ENCODE measurements around the gene OSBPL2.

OSBPL2 gene

DNA sequence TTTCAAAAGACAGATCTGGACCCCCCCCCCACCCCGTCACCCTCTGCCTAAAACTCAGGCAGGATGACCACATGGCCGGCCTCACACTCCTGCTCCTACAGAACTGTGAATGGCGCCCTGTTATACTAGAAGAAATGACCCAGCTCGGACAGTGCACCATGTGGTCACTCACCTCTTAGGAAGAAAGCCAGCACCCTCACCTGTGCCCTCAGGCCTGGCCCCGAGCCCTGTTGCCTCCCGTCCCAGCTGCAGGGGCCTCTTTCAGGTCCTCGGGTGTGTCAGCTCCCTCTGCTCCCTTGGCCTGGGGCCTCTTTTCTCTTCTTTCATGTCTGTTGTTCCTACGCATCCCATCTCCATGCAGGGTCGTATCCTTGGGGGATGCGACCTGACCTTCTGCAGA lies 23.7 kb downstream of the OSBPL2 start:
- no peak for DNase-seq

DNA sequence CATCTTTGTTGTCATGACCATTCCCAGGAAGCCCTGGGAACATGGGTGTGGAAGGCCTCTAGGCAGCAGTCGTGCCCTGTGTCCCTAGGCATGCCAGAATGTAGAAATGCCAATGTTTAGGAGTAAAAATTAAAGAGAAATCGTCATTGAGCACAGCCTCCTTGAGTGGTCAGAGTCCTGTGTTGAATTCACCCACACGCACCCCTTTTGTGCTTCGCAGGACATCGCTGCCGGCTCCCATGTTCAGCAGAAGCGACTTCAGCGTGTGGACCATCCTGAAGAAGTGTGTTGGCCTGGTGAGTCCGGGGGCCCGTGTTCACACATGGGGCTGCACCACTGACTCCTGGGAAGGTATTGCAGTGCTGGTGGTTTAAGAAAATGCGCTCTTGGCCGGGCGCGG lies 25.1 kb downstream of the OSBPL2 start:
- DNase-seq = no peak

- no peak for DNase-seq
Observed at GRCh38 chr20:62265365-62265764, 27.0 kb downstream of the OSBPL2 start.

- no peak for DNase-seq
Observed at GRCh38 chr20:62266340-62266739, 28.0 kb downstream of the OSBPL2 start.

DNA sequence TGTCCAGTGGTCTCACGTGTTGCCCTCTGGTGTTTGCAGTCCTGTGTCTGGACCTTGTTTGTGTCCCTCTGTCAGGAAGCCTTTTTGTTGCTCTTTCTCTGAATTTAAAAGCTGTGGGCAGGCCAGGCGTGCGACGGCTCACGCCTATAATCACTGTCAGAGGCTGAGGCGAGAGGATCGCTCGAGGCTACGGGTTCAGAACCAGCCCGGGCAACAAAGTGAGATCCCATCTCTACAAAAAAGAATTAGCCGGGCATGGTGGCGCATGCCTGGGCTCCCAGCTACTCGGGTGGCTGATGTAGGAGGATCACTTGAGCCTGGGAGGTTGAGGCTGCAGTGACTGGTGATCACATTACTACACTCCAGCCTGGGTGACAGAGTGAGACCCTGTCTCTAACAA lies 28.5 kb downstream of the OSBPL2 start:
- no peak for DNase-seq

DNA sequence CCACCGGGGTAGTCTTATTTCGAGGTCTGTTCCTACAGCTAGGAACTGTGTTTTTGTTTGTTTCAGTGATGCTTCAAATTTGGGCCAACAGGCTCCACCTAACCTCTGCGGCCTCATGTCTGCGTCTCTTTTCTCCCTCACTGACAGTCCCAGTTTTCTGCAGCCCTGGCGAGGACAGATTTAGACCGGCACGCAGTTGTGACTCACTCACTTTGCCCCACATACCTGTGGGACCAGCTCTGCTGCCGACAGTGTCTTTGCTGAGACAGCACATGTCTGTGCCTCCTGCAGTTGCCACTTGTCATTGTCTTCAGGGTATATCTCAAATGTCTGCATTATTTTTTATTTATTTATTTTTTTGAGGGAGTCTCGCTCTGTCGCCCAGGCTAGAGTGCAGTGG lies 29.2 kb downstream of the OSBPL2 start:
- DNase-seq = no peak

DNA sequence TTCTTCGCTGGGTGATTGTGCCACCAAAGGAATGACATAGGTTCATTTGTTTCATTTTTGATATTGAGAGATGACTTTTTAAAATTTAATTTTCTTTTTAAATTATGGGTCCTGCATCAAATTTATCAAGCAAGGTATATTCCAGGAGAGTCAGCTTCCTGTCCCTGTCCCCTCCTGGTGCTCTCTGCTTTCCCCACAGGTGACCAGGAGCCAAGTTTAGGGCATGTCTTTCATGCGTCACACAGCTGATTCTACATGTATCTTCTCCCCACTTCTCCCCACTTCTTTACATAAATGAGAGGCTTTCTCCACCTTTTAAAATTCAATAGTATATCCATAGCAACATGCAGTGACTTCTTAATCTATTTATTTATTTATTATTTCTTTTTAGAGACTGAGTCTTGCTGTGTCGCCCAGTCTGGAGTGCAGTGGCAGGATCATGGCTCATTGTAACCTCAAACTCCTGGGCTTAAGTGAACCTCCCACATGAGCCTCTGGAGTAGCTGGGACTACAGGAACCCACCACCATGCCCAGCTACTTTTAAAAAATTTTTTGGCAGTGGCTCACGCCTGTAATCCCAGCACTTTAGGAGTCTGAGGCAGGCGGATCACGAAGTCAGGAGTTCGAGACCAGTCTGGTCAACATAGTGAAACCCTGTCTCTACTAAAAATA lies 30.0 kb downstream of the OSBPL2 start:
- DNase-seq = no peak

- no peak for DNase-seq
Observed at GRCh38 chr20:62269378-62269777, 31.1 kb downstream of the OSBPL2 start.

DNA sequence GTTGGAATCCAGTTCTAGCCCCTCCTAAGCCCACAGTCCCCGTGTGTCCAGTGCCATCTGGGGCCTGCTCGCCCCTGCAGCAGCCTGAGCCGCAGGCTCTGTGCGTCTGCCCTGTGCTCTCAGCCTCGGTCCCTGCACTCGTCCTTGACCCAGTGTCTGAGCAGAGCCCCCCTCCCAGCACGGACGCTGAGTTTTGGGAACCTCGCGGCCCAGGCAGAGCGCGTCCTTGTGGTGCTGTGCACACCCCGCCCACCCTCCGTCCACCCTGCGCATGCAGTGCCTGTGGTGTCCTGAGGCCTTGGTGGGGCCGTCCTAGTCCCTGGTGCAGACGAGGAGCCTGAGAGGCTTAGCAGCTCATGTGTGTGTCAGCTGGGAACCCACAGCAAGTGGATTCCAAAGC lies 31.6 kb downstream of the OSBPL2 start:
- DNase-seq = no peak

- DNase-seq = no peak
Observed at GRCh38 chr20:62272200-62272599, 33.9 kb downstream of the OSBPL2 start.

GRCh38 chr20:62273416-62273815 lies 35.1 kb downstream of the OSBPL2 start:
- no peak for DNase-seq

GRCh38 chr20:62274332-62274950 lies 36.1 kb downstream of the OSBPL2 start:
- DNase-seq = no peak

DNA sequence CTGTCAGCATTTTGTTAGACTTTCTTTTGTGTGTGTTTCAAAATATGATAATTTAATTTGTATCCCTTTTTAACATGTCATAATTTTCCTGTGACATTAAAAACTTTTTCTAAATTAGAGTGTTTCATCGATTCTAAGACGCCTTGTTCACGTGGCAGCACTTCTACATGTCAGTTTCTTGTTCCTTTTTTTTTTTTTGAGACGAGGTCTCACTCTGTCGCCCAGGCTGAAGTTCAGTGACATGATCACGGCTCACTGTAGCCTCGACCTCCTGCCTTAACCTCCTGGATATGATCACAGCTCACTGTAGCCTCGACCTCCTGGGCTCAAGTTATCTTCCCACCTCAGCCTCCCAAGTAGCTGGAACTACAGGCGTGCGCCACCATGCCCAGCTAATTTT lies 36.9 kb downstream of the OSBPL2 start:
- no peak for DNase-seq

DNA sequence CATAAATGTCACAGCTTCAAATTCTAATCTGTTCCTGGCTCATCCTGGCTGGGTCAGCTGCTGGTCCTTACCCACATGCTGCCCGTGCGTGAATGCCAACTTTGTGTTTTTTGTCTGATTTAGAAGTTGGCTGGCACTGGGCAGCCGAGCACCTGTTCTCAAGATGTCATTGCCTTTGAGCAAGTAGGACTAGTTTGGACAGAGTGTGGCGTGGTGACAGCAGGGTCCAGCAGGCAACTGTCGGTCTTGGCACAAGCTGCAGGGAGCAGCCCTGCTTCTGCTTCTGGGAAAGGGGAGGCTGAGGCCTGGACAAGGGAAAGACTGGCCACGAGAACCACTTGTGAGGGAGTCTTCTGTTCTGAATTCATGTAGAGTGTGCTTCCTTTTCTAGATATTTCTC lies 38.1 kb downstream of the OSBPL2 start:
- DNase-seq = no peak

DNA sequence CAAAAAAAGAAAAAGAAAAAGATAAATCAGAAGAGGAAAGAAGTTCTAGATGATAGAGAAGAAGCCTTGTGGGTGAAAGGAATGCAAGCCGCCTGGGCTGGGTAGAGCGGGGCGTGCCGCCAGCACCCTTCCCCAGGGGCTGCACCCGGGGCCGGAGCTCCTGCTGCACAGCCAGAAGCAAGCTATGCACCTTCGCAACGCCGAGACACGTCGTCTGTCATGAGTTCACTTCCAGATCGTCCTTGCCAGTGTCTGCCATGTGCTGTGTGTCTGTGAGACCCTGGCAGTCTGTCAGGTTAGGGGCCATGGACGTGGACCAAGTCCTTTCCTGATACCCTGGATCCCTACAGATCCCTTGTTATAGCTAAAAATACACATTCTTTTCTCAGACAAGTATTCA lies 38.9 kb downstream of the OSBPL2 start:
- DNase-seq = no peak

DNA sequence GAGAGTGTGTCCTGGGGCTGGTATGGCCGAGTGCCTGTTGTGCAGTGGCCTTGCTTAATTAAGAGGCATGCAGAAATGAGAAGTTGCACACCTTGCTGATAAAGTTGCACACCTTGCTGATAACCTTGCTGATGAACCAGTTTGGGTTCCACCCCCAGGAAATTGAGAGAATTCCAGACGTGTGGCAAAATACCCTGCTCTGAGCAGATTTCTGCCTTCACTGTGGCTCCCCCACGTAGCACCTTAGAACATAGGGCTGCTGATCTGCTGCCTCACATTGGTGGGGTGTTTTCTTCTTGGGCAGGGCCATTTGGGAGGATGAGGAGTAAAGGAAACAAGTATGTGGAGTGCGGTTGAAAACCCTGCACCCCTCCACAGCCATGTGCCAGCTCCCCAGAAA lies 42.0 kb downstream of the OSBPL2 start:
- DNase-seq = no peak

DNA sequence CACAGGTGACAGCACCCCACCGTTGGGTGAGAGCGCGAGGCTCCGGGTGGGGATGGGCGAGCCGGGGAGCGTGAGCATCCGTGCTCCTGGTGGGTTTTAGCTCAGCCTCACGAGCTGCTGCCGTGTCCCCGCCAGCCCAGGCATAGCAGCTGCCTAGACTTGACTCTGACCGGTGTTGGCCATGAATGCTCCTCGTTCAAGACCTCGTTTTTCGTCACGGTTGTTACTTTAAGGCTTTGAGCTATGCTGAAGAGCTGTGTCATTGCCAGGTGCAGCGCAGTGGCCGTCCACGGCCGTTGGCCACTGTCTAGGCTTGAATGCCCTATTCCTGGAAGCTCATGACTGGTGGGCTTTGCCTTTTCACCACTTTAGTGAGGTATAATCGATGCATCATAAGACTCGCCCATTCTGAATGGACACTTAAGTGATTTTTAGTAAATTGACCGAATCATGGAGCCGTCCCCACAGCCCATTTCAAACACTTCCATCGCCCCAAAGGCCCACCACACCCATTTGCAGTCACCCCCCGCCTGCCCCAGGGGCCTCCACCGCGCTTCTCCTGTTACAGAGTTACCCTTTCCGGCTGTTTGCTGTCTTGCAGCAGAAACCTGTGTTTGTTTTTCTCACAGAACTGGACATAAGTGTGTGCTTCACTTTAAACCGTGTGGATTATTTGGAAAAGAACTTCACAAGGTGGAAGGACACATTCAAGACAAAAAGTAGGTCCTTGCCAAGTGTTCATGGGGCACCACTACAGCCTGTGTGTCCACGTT lies 43.0 kb downstream of the OSBPL2 start:
- no peak for DNase-seq

DNA sequence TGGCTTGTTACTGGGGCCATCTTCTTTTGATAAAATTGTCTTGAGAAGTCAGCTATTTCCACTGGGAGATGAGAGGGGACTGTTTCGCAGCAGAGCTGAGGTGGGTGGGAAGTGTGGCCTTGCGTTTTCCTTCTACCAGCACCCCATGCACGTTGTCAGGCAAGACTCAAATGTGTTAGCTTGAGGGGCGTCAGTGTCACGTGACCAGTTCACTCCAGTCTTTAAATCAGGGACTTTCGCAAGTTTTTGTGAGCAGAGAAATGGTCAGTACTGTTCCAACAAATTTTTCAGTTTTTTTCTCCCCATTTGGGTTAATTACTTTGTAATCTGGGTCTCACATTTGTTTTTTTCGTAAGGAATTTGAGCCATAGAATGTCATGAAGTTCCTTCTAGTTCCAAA lies 43.8 kb downstream of the OSBPL2 start:
- no peak for DNase-seq

DNA sequence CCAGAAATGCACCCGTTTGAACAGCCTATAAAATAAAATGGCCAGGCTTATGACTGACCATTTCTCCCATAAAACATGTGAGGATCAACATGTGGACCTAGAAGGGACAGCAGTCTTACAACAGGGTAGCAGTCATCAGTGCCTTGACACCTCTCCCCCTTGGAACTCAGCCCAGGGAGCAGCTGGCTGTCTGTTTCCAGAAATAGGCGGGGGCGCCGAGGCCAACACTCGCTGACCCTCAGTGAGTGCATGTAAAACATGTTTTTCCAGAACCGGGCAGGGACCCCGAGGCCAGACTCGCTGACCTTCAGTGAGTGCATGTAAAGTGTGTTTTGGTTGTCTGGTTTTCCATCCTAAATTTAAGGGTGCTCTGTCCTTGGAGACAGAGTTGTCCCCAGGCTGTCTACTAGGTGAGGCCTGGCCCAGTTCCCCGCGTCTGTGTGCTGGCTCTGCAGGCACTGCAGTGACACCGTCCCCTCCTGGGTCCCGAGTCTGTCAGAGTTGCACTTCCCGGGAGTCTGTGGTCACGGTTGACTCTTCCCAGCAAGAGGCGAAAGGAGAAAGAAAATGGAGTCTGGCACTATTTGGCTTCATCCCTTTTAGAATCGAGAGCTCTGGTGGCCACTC lies 44.7 kb downstream of the OSBPL2 start:
- no peak for DNase-seq

- DNase-seq = no peak
Observed at GRCh38 chr20:62284448-62284847, 46.1 kb downstream of the OSBPL2 start.

DNA sequence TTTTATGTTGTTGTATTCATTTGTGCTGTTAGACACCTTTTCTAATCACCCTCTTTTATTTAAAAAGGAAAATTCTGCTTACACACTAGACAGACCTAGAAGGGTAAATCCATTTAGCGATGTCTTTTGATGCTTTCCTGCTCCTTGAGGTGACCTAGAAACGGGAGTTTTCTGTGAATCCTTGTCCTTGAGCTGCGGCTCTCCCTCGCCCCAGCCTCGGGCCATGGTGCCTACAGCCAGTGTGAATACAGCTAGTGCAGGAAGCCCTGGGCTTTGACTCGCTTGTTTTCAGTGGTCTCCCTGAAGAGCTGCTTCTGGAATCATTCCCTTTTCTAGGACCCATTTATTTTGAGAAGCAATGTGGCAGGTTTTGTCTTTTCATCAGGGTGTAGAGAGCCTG lies 46.8 kb downstream of the OSBPL2 start:
- no peak for DNase-seq

DNA sequence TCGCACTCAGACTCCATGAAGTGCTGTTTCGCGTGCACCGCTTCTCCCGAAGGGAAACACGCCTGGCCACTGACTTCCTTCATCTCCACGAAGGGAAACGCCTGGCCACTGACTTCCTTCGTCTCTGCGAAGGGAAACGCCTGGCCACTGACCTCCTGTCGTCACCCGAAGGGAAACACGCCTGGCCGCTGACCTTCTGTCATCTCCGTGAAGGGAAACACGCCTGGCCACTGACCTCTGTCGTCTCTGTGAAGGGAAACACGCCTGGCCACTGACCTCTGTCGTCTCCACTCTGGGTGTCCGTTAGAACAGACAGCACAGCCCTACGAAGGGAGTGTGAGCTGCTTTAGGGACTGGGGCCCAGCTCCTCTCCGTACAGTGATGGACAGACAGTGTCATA lies 47.4 kb downstream of the OSBPL2 start:
- DNase-seq = no peak

- no peak for DNase-seq
Observed at GRCh38 chr20:62286493-62287064, 48.3 kb downstream of the OSBPL2 start.

DNA sequence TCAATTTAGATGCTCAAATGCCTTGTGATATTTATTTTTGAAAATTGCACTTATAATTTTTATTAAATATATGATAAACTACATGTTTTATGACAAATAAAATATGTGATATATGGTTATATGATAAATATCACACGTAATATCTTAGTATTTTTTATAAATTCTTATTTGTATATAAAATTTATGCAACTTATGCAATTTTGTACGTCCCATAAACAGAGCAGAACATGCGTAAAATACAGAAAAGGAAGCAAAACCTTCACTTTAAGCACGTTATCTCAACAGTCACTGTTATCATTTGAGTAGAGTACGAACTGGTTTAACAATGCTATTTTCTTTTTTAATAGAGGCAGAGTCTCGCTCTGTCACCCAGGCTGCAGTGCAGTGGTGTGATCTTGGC lies 48.8 kb downstream of the OSBPL2 start:
- DNase-seq = no peak
